Dermis microvascular lymphatic vessel endothelial cell (primary cell): ENCODE results near the gene SPOUT1. TPM values are rescaled to one million over a fixed set of nuclear protein-coding genes. Genes with fewer than 3 reads are reported as not detected.
A peak's percentile ranks its signal among the peaks of the same experiment; 100 is the strongest.
"Not testable (repeated sequence)": the region's sequence is repeated elsewhere in the genome, so short reads cannot be mapped to it uniquely, and the experiment has no call there.

Experiments used
- DNase-seq, 2 donors: peaks; one replicate each; pipeline versions ENCODE4 v3.0.0 to v3.0.0-alpha.2; 2010; ENCODE audit warnings: low read depth in 2 of 2
- total RNA-seq: library from RNA; depleted of rRNA; stranded (reverse); fragments of >200 nt; gene quantifications from 2 replicates; pipeline ENCODE4 v1.2.1, GENCODE V29; 2014

Gene SPOUT1
- 10.3 and 18.1 TPM in 2 replicates for total RNA-seq

GRCh38 chr9:128829477-128830251 lies at the start of gene SPOUT1:
Gene SPOUT1 (minus strand): TSS chr9:128829794. CDS start chr9:128829780, 14 bp downstream.
- DNase-seq: peak; percentile 80 to 90

GRCh38 chr9:128877852-128878251 lies 48.3 kb upstream of the SPOUT1 start:
- DNase-seq: no peak

GRCh38 chr9:128870941-128871265 lies 41.3 kb upstream of the SPOUT1 start:
- DNase-seq: not testable (repeated sequence)

GRCh38 chr9:128870128-128870940 lies 40.7 kb upstream of the SPOUT1 start:
- DNase-seq: no peak

GRCh38 chr9:128863647-128864046 lies 34.1 kb upstream of the SPOUT1 start:
- peak in 1 of 2 donors; percentile 64 for DNase-seq

GRCh38 chr9:128862401-128862851 lies 32.8 kb upstream of the SPOUT1 start:
- DNase-seq: no peak

- DNase-seq: no peak
Measured at GRCh38 chr9:128861501-128861900, 31.9 kb upstream of the SPOUT1 start.

GRCh38 chr9:128860937-128861336 lies 31.3 kb upstream of the SPOUT1 start:
- no peak for DNase-seq

GRCh38 chr9:128858476-128858875 lies 28.9 kb upstream of the SPOUT1 start:
- not testable (repeated sequence) for DNase-seq

GRCh38 chr9:128854454-128854853 lies 24.9 kb upstream of the SPOUT1 start:
- DNase-seq: not testable (repeated sequence)

- not testable (repeated sequence) for DNase-seq
Measured at GRCh38 chr9:128852646-128853045, 23.1 kb upstream of the SPOUT1 start.

GRCh38 chr9:128851779-128852600 lies 22.4 kb upstream of the SPOUT1 start:
- DNase-seq: peak; percentile 43 to 59

GRCh38 chr9:128851024-128851423 lies 21.4 kb upstream of the SPOUT1 start:
- DNase-seq: not testable (repeated sequence)

- no peak for DNase-seq
Measured at GRCh38 chr9:128847803-128848202, 18.2 kb upstream of the SPOUT1 start.

- DNase-seq: no peak
Measured at GRCh38 chr9:128846680-128847030, 17.1 kb upstream of the SPOUT1 start.

GRCh38 chr9:128845186-128845931 lies 15.8 kb upstream of the SPOUT1 start:
- no peak for DNase-seq

GRCh38 chr9:128843171-128843570 lies 13.6 kb upstream of the SPOUT1 start:
- DNase-seq: not testable (repeated sequence)

- DNase-seq: no peak
Measured at GRCh38 chr9:128841694-128842492, 12.3 kb upstream of the SPOUT1 start.

GRCh38 chr9:128840524-128840923 lies 10.9 kb upstream of the SPOUT1 start:
- no peak for DNase-seq

GRCh38 chr9:128838338-128838737 lies 8.7 kb upstream of the SPOUT1 start:
- no peak for DNase-seq
